ENCODE data around the gene ITGBL1.
"Not testable (repeated sequence)": the region's sequence is repeated elsewhere in the genome, so short reads cannot be mapped to it uniquely, and the experiment has no call there.

The ITGBL1 gene

GRCh38 chr13:101516262-101516661 is 63.8 kb downstream of the ITGBL1 start:
- Mint-ChIP-seq H3K27ac (no peak overlapping the region), H3K4me1 (peaks cover 17% of the 10 kb centered on the region), H3K27me3 (peaks cover 5% of the 10 kb centered on the region), H3K36me3 (no peaks in the 10 kb centered on the region), H3K9me3 (no peaks in the 10 kb centered on the region), H3K4me3 (no peak overlapping the region)

GRCh38 chr13:101520672-101521071 is 68.2 kb downstream of the ITGBL1 start:
- Mint-ChIP-seq H3K4me1 (peaks cover 19% of the 10 kb centered on the region), H3K9me3 (no peaks in the 10 kb centered on the region), H3K27me3 (no peaks in the 10 kb centered on the region), H3K4me3 (no peak overlapping the region), H3K27ac (peak overlapping the region; percentile 81), H3K36me3 (no peaks in the 10 kb centered on the region)

DNA sequence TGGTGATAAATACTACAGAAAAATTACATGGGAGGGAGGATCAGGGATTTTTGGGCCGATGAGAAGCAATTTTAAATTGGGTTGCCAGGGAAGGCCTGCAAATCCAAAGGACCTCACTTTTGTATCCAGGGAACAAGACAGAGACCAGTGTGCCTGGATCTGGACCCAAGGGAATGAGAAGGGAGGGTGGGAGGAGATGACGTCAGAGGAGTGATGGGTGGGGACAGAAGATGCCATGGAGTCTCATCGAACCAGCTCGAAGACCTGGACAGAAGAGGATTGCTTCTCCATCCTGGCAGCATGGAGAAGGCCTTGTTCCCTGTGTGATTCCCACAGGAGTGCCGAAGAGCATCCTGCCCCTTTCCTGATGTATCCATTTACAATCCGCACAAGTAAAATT is 68.9 kb downstream of the ITGBL1 start:
- Mint-ChIP-seq H3K36me3 (no peaks in the 10 kb centered on the region), H3K4me1 (peaks cover 18% of the 10 kb centered on the region), H3K9me3 (no peaks in the 10 kb centered on the region), H3K27ac (no peak overlapping the region), H3K4me3 (no peak overlapping the region), H3K27me3 (no peaks in the 10 kb centered on the region)

DNA sequence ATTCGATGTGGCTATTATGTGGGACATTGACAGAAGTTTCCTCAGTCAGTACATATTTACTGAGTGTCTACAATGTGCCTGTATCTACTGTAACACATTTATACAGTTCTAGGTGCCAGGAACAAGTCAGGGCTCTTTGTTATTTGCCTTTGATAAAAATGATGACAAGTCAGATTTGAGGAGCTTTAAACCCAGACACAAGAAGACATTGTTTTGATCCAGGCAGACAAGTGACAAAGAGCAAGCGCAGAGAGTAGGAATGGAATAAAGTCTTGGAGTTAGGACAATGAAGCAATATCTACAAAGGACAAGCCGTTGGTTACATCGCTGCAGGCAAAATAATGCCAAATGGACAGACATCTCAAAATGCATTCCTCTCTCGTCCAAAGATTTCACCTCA is 70.1 kb downstream of the ITGBL1 start:
- no peaks in the 10 kb centered on the region for H3K36me3 Mint-ChIP-seq
- H3K9me3 Mint-ChIP-seq, result no peaks in the 10 kb centered on the region
- no peak overlapping the region for H3K4me3 Mint-ChIP-seq
- no peaks in the 10 kb centered on the region for H3K27me3 Mint-ChIP-seq
- H3K27ac Mint-ChIP-seq, result no peak overlapping the region
- H3K4me1 Mint-ChIP-seq, result peaks cover 18% of the 10 kb centered on the region

DNA sequence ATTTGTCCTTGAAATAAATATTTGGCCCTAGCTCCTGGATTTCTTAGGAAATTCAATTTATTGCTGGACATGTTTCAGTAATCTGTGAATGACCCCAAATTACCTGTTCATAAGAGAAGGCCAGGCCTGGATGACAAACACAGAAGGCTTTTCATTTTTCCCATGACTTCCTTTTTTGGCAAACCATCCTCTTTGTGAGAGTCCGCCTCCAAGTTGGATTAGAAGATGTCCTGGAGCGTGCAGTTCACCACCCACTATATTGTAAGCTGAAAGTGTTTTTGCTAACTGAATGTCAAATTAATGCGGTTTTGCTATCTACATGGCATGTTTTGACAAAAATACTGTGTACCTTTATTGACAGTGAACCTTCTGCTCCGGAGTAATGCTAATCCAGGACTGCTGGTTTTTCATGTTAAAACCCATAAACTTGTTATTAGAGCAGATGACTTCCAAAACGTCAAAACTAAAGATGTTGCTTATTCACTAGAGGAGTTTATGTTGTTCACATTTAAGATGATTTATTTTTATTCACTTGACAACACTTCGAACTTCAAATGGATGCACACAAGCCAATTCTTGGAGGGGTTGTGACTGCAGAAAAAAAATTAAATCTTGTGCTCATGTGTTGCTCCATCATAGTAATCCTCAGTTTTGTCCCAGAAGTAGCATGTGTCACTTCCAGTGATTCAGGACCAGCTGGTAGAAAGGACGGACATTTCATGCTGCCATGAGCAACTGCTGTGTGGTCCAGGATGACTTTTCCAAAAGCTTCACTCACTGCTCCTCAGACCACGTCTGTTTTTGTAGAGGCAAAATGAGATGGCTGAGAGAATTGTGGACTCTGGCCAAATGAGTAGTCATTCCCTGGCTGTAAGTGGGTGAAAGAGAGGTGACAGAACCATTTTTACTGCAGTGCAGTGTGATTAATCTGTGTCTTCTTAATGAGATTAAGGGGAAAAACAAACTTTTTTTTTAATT is 71.0 kb downstream of the ITGBL1 start:
- no peaks in the 10 kb centered on the region for H3K36me3 Mint-ChIP-seq
- no peaks in the 10 kb centered on the region for H3K9me3 Mint-ChIP-seq
- H3K27me3 Mint-ChIP-seq, result no peaks in the 10 kb centered on the region
- no peak overlapping the region for H3K4me3 Mint-ChIP-seq
- H3K27ac Mint-ChIP-seq, result no peak overlapping the region
- H3K4me1 Mint-ChIP-seq, result peaks cover 18% of the 10 kb centered on the region

- Mint-ChIP-seq H3K9me3 (no peaks in the 10 kb centered on the region), H3K27me3 (peaks cover 2% of the 10 kb centered on the region), H3K36me3 (no peaks in the 10 kb centered on the region), H3K4me3 (no peak overlapping the region), H3K27ac (no peak overlapping the region), H3K4me1 (no peaks in the 10 kb centered on the region)
Observed at GRCh38 chr13:101527130-101527529, 74.7 kb downstream of the ITGBL1 start.

GRCh38 chr13:101529422-101529821 is 76.9 kb downstream of the ITGBL1 start:
- H3K4me1 Mint-ChIP-seq, result no peaks in the 10 kb centered on the region
- peaks cover 4% of the 10 kb centered on the region for H3K27me3 Mint-ChIP-seq
- no peak overlapping the region for H3K4me3 Mint-ChIP-seq
- H3K9me3 Mint-ChIP-seq, result no peaks in the 10 kb centered on the region
- H3K36me3 Mint-ChIP-seq, result no peaks in the 10 kb centered on the region
- no peak overlapping the region for H3K27ac Mint-ChIP-seq

DNA sequence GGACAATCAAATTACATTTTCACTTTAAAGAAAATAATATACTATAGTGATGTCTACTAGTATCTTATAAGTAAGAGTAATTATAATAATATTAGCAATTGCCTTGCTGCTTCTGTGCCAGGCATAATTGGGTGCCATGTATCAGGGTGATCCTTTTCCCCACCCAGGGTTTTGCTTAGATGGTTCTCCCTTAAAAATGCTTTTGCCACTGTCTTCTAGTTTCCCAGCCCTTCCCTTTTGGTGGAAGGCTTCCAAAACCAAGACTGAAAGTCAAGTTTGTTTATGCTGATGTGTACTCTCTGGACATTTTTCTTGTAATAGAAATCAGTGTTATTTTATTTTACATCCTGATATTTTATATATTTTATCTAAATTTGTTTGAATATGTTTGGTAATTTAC is 77.8 kb downstream of the ITGBL1 start:
- H3K4me1 Mint-ChIP-seq, result no peaks in the 10 kb centered on the region
- H3K36me3 Mint-ChIP-seq, result no peaks in the 10 kb centered on the region
- H3K27me3 Mint-ChIP-seq, result peaks cover 4% of the 10 kb centered on the region
- no peak overlapping the region for H3K4me3 Mint-ChIP-seq
- no peak overlapping the region for H3K27ac Mint-ChIP-seq
- H3K9me3 Mint-ChIP-seq, result no peaks in the 10 kb centered on the region

DNA sequence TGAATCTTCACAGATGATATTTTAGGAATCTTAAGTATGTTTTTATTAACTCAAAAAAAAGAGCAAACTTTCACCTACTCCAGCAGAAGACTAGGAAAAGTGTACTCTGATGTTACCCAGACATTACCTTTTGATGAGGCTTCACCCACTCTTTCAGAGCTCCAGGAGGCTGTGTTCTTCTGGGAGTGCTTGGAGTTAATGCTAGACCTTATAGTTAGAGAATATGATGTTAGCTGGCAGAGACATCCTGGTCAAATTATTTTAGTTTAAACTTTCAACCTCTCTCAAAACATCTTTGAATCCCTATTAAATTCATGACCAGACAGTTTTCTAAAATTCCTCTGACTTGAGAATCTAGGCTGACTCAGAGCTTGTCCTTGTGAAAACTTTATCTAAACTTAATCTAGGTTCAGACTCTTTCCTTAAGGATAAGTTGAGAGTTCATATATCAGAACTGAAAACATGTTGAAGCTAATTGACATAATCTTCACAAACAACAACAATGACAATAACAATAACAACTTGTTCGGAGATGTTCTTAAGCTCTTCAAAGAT is 82.8 kb downstream of the ITGBL1 start:
- Mint-ChIP-seq H3K27me3 (peaks cover 6% of the 10 kb centered on the region), H3K4me3 (no peak overlapping the region), H3K27ac (no peak overlapping the region), H3K9me3 (no peaks in the 10 kb centered on the region), H3K36me3 (no peaks in the 10 kb centered on the region), H3K4me1 (no peaks in the 10 kb centered on the region)

DNA sequence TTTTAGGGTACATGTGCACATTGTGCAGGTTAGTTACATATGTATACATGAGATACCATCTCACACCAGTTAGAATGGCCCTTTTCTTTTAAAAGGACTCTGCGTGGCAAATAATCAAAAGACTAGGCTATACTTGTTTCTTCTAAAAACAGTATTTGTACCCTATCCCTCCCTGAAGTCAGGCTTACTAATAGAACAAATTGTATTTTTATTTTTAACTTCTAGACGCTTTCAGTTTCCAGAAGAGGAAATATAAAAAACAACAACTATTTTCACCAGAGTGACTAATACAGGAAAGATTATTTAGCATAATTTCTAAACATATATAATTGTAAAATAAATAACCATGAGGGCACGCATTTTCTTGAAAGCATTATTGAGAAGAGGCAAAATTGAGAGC is 83.6 kb downstream of the ITGBL1 start:
- H3K9me3 Mint-ChIP-seq, result no peaks in the 10 kb centered on the region
- no peaks in the 10 kb centered on the region for H3K4me1 Mint-ChIP-seq
- H3K36me3 Mint-ChIP-seq, result no peaks in the 10 kb centered on the region
- H3K4me3 Mint-ChIP-seq, result no peak overlapping the region
- H3K27ac Mint-ChIP-seq, result no peak overlapping the region
- peaks cover 6% of the 10 kb centered on the region for H3K27me3 Mint-ChIP-seq

DNA sequence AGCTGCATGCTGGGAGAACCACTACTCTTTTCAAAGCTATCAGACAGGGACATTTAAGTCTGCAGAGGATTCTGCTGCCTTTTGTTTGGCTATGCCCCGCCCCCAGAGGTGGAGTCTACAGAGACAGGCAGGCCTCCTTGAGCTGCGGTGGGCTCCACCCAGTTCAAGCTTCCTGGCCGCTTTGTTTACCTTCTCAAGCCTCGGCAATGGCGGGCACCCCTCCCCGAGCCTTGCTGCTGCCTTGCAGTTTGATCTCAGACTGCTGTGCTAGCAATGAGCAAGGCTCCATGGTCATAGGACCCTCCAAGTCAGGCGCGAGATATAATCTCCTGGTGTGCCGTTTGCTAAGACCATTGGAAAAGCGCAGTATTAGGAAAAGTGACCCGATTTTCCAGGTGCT is 92.1 kb downstream of the ITGBL1 start:
- not testable (repeated sequence) for H3K4me1 Mint-ChIP-seq, H3K27ac Mint-ChIP-seq, H3K9me3 Mint-ChIP-seq, H3K36me3 Mint-ChIP-seq, H3K4me3 Mint-ChIP-seq
- peaks cover 10% of the 10 kb centered on the region for H3K27me3 Mint-ChIP-seq

GRCh38 chr13:101544979-101545378 is 92.5 kb downstream of the ITGBL1 start:
- Mint-ChIP-seq H3K27me3 (peaks cover 12% of the 10 kb centered on the region), H3K27ac (no peak overlapping the region), H3K36me3 (no peaks in the 10 kb centered on the region), H3K4me1 (no peaks in the 10 kb centered on the region), H3K9me3 (no peaks in the 10 kb centered on the region), H3K4me3 (no peak overlapping the region)

DNA sequence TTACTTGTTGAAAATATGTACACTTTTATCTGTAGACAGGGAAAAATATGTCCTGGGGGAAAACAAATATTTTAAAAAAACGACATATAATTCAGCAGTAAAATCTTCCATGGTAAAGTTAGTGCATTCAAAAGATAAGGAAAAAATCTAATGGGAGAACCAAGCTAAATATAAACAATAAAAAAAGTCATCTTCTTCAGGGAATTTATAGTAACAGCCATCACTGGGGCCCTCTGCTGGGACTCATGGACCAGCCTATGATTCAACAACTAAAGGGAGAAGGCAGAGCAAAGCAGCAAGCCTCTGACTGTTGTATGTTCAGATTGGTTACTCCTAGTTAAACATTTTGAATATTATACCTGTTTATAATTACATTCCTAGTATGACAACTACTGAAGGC is 93.0 kb downstream of the ITGBL1 start:
- peaks cover 12% of the 10 kb centered on the region for H3K27me3 Mint-ChIP-seq
- no peaks in the 10 kb centered on the region for H3K9me3 Mint-ChIP-seq
- H3K27ac Mint-ChIP-seq, result no peak overlapping the region
- no peaks in the 10 kb centered on the region for H3K36me3 Mint-ChIP-seq
- no peaks in the 10 kb centered on the region for H3K4me1 Mint-ChIP-seq
- H3K4me3 Mint-ChIP-seq, result no peak overlapping the region

GRCh38 chr13:101552286-101552685 is 99.8 kb downstream of the ITGBL1 start:
- Mint-ChIP-seq H3K9me3 (no peaks in the 10 kb centered on the region), H3K4me1 (no peaks in the 10 kb centered on the region), H3K27me3 (peaks cover 2% of the 10 kb centered on the region), H3K27ac (no peak overlapping the region), H3K4me3 (no peak overlapping the region), H3K36me3 (no peaks in the 10 kb centered on the region)

- H3K4me1 Mint-ChIP-seq, result no peaks in the 10 kb centered on the region
- no peaks in the 10 kb centered on the region for H3K36me3 Mint-ChIP-seq
- H3K27me3 Mint-ChIP-seq, result peaks cover 2% of the 10 kb centered on the region
- H3K9me3 Mint-ChIP-seq, result no peaks in the 10 kb centered on the region
- no peak overlapping the region for H3K27ac Mint-ChIP-seq
- no peak overlapping the region for H3K4me3 Mint-ChIP-seq
Observed at GRCh38 chr13:101552786-101553185, 100.3 kb downstream of the ITGBL1 start.

DNA sequence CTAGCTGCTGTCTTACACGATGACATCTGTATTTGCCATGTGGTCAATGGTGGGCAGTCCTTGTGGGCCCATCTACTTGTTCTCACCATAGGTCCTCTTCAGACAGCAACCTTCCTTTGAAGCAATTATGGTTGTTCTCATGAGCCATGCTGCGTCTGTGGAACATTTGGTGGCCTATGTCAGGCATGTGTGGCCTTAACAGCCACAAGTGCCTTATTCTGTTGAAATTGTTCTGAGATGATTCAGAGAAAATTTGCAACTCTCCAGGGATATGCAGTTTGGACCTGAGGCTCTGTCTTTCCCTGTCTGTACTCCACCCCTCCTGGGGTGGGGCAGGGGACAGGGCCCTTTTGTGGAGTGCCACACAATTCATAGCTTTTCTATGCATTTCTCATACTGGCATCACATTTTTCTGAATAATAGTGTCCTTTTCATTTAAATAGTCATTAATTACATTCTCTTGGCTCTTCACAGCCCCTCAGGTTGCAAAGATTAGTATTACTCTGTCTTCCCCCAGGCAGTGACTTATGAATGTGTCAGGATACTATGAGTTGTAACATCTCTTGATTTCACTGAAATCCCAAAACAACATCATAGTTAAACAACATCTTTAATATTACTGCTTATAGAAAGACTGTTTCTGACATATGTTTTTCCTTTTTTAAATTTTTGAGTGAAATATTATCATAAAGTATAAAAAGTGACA is 102.1 kb downstream of the ITGBL1 start:
- Mint-ChIP-seq H3K36me3 (no peaks in the 10 kb centered on the region), H3K4me1 (no peaks in the 10 kb centered on the region), H3K27me3 (peaks cover 5% of the 10 kb centered on the region), H3K27ac (no peak overlapping the region), H3K4me3 (no peak overlapping the region), H3K9me3 (no peaks in the 10 kb centered on the region)

All from activated naive CD4-positive, alpha-beta T cell treated with anti-CD3 and anti-CD28 coated beads, Interleukin-2, amount 50 U/mL, for 24 hours (primary cell).